ENCODE measurements around the gene ACER3.
"Not testable (repeated sequence)": the region's sequence is repeated elsewhere in the genome, so short reads cannot be mapped to it uniquely, and the experiment has no call there.

The ACER3 gene

GRCh38 chr11:77003963-77004362 is 143.2 kb downstream of the ACER3 start:
- DNase-seq, result no peak

DNA sequence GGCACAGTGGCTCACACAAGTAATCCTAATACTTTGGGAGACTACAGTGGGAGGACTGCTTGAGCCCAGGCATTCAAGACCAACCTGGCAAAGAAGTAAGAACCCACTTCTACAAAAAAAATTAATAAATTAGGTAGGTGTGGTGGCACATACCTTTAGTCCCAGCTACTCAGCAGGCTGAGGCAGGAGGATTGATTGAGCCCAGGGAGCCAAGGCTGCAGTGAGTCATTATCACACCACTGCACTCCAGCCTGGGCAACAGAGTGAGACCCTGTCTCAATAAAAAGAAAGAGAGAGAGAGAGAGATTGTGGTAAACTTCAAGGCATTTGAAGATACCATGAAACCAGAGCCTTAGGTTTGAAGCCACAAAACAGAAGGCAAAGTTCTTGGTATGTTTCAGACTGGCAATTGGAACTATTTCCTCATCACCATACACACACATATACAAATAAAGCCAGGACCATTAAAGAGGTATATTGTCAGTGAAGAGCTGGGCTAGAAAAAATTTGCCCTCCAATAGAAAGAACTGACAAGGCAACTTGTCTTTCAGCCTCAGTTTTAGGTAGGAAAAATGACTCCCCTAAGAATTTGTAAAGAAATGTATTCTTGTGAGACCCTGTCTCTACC is 148.9 kb downstream of the ACER3 start:
- no peak for DNase-seq

DNA sequence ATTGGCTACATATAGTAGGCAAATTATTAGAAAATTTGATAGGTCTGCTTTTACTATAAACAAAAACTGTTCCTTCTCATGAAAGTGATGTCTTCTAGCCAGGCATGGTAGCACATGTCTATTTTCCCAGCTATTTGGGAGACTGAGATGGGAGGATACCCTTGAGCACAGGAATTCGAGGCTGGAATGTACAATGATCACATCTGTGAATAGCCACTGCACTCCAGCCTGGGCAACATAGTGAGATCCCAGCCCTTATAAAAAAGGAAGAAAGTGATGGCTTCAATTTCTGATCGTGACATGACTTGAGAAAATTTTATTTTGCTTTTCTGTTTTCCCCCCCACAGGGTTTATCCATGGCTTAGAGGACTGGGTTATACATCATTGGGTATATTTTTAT is 154.0 kb downstream of the ACER3 start:
- DNase-seq, result no peak

GRCh38 chr11:77018396-77018924 is 157.7 kb downstream of the ACER3 start:
- DNase-seq, result not testable (repeated sequence)

GRCh38 chr11:77019976-77020595 is 159.4 kb downstream of the ACER3 start:
- no peak for DNase-seq

DNA sequence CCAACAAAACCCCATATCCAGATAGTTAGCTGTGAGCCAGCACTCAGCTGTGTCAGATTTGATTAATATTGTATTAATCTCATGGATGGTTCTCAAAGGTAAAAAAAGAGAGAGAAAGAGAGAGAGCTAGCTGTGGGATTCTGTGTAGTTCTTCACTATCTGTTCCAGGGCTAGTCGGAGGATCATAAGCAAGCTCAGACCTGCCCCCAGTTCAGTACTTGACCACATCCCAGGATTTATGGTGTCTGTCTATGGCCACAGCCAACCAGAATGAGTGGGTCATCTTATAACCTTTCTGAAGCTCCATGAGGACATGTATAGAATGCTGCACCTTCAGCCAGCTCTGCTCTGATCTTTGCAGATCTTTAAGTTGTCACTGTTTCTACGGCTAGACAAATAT is 160.0 kb downstream of the ACER3 start:
- peak in 1 of 2 experiments; percentile 41 for DNase-seq

GRCh38 chr11:77024745-77025144 is 164.0 kb downstream of the ACER3 start:
- DNase-seq, result no peak

DNA sequence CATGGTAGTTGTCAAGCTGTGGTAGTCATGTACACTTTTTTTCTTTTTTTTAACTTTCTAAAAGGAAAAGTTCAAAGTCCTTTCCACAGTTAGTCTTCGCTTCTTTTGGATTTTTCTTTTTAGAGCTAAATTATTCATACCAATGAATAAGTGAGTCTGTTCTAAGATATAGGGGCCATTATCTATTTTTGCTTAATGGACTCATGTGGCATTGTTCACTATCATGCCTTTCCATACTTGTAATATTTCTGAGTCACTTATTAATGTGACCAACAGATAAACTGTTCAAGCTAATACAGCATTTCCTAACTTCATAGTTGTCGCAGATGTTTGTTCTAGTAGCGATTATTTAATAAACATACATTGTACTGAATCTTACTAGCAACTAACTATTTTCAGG is 165.5 kb downstream of the ACER3 start:
- DNase-seq, result no peak

DNA sequence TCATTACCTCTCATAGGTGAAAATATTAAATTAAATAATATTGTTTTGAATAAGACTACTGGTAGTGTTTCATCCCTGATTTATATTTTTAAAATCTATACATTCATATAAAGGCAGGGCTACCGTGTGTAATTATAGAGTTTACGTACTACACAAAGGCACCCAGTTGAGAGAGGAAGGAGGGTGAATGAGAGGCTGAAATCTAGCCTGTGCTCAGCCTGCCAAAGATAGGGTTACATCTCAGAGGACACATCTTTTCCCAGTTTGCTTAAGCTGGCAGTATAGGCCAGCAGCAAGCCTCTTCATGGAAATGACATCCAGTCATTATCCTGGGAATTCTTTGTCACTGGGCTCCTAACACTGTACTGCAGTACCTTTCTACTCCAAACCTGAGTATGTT is 166.0 kb downstream of the ACER3 start:
- no peak for DNase-seq

GRCh38 chr11:77027275-77027674 is 166.6 kb downstream of the ACER3 start:
- no peak for DNase-seq

DNA sequence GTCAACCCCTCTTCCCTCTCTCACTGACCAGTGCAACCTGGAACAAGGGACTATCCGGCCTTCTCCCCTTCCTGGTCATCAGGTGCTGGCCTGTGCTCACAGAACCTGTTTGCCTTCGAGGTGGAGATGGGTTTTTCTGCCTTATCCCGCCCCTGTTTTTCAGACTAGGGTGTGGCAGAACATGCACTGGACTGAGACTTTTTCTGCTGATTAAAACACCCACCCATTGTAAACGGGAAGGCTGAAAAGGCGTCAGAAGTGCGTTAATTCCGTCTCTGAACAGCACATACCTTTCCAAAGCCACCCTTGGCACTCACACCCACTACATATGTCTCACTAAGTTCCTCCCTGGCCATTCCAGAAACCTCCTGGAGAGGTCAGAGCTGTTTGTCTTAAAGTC is 169.1 kb downstream of the ACER3 start:
- DNase-seq, result no peak

GRCh38 chr11:77030834-77031414 is 170.2 kb downstream of the ACER3 start:
- no peak for DNase-seq

DNA sequence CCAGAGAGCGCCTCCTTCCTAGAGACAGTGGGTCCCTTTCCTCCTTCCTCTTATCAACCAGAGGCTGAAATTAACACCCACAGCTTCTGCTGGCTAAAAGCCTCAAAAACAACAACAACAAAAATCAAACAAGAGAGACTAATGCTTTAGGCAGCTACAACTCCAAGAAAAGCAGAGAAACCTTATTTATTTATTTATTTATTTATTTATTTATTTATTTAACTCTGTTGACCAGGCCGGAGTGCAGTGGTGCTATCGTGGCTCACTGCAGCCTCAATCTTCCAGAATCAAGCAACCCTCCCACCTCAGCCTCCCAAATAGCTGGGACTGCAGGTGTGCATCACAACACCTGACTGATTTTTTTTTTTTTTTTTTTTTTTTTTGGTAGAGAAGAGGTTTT is 170.9 kb downstream of the ACER3 start:
- DNase-seq, result no peak

GRCh38 chr11:77035039-77035438 is 174.3 kb downstream of the ACER3 start:
- DNase-seq, result no peak

DNA sequence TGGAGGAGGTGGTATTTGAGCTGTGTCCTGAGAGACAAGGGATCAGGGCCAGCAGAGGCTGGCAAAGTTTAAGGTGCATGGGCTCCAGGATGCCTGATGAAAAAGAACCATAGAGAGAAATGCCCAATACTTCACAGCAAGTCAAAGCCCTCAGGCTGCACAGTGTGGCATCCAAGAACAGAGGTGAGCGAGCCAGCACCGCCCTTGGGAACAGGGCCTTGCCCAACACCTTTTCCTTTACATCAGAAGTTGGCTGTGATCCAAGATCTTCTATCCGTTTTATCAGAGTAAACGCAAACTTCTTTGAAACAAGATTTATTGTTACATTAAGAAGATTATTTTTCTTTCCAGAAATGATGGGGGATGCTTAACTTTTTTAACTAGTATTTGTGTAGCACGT is 174.9 kb downstream of the ACER3 start:
- DNase-seq, result no peak

- DNase-seq, result no peak
Measured at GRCh38 chr11:77036398-77036797, 175.7 kb downstream of the ACER3 start.

GRCh38 chr11:77037057-77037456 is 176.3 kb downstream of the ACER3 start:
- DNase-seq, result no peak

DNA sequence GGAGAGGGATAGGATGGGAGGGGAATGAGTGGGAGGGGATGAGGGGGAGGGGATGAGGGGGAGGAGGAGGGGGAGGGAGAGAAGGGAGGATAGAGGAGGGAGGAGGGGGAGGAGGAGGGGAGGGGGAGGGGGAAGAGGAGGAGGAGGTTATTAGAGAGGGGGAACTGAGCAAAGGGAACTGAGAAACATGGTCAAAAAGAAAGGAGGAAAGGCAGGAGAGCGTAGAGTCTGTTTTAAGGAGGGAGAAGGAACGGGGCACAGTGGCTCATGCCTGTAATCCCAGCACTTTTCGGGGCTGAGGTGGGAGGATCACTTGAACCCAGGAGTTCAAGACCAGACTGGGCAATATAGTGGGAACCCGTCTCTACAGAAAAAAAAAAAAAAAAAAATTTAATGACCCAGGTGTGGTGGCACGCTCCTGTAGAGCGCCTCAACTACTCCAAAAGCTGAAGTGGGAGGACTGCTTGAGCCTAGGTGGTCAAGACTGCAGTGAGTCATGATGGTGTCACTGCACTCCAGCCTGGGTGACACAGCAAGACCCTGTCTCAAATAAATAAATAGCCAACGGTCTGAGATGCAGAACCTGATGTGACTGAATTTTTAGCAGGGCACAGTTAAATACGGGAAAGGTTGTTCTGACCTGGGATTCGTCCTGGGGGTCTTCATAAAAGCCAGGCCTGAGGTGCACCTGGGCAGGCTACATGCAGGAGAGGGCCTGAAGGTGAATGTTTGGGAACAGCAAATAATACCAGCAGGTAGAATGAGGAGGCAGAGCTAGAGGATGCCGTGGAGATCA is 177.5 kb downstream of the ACER3 start:
- DNase-seq, result no peak

DNA sequence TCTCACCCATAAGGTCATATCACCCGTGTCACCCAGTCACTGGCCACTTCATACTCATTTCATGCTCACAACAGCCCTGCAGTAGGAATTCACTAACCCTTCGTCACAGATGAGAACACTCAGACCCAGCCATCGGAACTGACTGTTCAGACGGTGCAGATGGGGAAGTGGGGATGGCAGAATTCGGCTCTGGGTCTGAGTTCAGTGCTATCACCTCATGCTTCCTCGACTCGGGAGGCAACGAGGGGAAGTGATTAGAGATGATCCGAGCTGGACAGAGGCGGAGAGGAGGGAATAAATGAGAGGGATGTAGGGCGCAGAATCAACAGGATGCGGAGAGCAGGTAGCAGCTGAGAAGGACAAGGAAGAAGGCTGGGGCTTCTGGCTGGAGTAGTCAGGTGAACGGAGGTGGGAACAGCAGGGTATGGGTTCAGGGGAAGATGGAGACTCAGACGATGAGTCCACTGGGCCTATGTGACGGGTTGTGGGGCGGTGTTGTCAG is 178.2 kb downstream of the ACER3 start:
- DNase-seq, result no peak

GRCh38 chr11:77039491-77040400 is 179.0 kb downstream of the ACER3 start:
- no peak for DNase-seq

- no peak for DNase-seq
Measured at GRCh38 chr11:77040401-77040777, 179.7 kb downstream of the ACER3 start.

DNA sequence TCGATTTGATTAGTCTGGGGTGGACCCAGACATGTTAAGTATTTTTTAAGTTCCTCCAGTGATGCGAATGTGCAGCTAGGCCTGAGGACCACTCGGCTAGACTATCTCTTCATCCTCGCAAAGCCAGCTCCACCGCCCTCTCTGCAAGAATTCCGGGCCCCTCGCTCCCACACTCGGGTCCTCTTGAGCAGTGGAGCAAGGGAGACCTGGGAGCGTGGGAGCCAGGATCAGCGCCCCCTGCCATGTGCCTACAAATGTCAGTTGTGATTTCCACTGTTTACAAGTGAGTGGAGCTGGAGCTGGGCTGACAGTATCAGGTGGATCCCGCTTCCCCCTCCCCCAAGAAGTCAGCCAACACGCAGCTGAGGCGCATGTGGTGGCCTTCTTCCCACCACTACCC is 180.2 kb downstream of the ACER3 start:
- no peak for DNase-seq
